SK-MEL-5 (cell line): Measurements from ENCODE around the gene SPDYE11. TPM values are rescaled to one million over a fixed set of nuclear protein-coding genes. Genes with fewer than 3 reads are reported as not detected.
"Not testable (repeated sequence)": the region's sequence is repeated elsewhere in the genome, so short reads cannot be mapped to it uniquely, and the experiment has no call there.

Source experiments
- DNase-seq: peaks from one replicate; pipeline ENCODE4 v3.0.0-alpha.2; 2016; ENCODE audit warnings: low read depth, low spot score
- in situ Hi-C: cut with HindIII; loops from 2 replicates; pipeline ENCODE4 v1.10.0; 2016; ENCODE audit warnings: low sequenced_read_pairs, high pct_unique_total_duplicates, low pct_unique_long_range_greater_than_20kb
- polyA plus RNA-seq, 2 experiments: library from polyadenylated mRNA; depleted of rRNA; stranded (reverse); fragments of >200 nt; gene quantifications; 2 replicates each; pipeline ENCODE4 v1.2.3, GENCODE V29; 2015
- small RNA-seq, 2 experiments: library from RNA; depleted of rRNA; stranded (forward); fragments of <200 nt; gene quantifications; one replicate each; pipeline ENCODE3, GENCODE V24; 2014
- total RNA-seq: library from RNA; depleted of rRNA; stranded (reverse); fragments of >200 nt; shearing (Covaris generic); gene quantifications from 2 replicates; pipeline ENCODE4 v1.2.3, GENCODE V29; 2014; rRNA removed

The SPDYE11 gene, protein sequence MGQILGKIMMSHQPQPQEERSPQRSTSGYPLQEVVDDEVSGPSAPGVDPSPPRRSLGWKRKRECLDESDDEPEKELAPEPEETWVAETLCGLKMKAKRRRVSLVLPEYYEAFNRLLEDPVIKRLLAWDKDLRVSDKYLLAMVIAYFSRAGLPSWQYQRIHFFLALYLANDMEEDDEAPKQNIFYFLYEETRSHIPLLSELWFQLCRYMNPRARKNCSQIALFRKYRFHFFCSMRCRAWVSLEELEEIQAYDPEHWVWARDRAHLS
- not detected in 2 replicates for total RNA-seq
- 0.13 TPM in 1 of 2 replicates, not detected in the other for polyA plus RNA-seq (2015; cell fraction: cytosol; rRNA removed)
- 0.57 and 0.69 TPM in 2 replicates for polyA plus RNA-seq (2015; cell fraction: nucleus; rRNA removed)

GRCh38 chr7:73057811-73058210 lies at the start of gene SPDYE11:
Gene SPDYE11, minus strand, starts transcription at chr7:73057911. Its CDS starts 1,800 bp downstream, at chr7:73056111.
- DNase-seq, in situ Hi-C loops: not testable (repeated sequence)

DNA sequence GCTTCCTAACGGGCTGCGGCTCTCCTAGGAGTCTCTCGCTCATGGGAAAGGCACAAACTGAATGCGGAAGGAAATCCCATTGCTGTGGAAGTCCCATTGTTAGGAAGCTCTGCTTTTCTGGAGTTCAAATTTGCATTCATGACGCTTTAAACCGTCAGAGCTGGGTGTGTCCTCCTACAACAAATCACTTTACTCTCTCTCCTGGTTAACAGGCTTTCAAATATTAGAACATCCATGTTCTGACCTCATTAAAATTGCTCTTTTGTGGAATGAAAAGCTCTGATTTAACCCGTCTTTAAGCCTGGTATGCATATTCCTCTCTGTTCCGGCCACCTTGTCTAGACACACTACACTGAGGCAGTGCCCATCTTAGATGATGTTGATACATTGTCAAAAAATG lies 28.2 kb upstream of the SPDYE11 start, which contains the start of gene SPDYE9:
SPDYE9 (minus strand) TSS at position 101 of the 400 bp plus-strand sequence. CDS start 1,800 bp downstream, outside the sequence.
- DNase-seq, in situ Hi-C loops: not testable (repeated sequence)

DNA sequence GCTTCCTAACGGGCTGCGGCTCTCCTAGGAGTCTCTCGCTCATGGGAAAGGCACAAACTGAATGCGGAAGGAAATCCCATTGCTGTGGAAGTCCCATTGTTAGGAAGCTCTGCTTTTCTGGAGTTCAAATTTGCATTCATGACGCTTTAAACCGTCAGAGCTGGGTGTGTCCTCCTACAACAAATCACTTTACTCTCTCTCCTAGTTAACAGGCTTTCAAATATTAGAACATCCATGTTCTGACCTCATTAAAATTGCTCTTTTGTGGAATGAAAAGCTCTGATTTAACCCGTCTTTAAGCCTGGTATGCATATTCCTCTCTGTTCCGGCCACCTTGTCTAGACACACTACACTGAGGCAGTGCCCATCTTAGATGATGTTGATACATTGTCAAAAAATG lies 28.0 kb downstream of the SPDYE11 start, which contains the start of gene SPDYE8:
SPDYE8 (minus strand) TSS at position 101 of the 400 bp plus-strand sequence. CDS start 1,800 bp downstream, outside the sequence.
- DNase-seq, in situ Hi-C loops: not testable (repeated sequence)

DNA sequence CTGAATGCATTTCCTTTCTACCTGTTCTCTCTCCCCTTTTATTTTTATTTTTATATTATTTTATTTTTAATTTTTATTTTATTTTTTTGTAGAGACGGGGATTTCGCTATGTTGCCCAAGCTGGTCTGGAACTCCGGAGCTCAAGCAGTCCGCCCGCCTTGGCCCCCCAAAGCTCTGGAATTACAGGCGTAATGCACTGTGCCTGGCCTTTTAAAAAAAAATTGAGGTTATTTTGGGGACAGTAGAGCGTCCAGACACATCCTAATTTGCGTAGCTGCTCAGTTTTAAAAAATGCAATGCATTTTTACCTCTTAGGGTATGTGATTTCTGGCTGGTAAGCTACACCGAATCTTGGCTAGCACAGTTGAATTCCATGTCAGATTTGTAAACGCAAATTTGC lies 51.2 kb downstream of the SPDYE11 start:
- DNase-seq, in situ Hi-C loops: not testable (repeated sequence)

DNA sequence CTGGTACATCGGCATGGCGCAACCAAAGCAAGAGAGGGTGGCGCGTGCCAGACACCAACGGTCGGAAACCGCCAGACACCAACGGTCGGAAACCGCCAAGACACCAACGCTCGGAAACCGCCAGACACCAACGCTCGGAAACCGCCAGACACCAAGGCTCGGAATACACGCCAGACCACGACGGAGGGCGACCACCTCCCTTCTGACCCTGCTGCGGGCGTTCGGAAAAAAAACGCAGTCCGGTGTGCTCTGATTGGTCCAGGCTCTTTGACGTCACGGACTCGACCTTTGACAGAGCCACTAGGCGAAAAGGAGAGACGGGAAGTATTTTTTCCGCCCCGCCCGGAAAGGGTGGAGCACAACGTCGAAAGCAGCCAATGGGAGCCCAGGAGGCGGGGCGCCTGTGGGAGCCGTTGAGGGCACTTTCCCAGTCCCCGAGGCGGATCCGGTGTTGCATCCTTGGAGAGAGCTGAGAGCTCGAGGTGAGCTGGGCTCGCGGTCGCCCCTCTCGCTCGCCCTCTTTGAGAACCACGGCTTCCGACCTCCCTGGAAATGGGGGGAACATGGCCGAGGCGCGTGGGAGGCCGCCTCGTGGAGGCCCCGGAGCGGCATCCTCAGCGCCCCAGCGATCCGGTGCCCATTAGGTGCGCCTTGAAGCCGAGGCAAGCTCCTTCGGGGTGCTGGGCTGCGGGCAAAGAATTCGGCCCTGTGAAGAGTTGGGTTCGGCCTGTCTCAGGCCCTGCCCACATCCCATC lies 51.8 kb downstream of the SPDYE11 start:
- in situ Hi-C loops, result not testable (repeated sequence)
- peak; percentile 97 for DNase-seq

- DNase-seq, in situ Hi-C loops: not testable (repeated sequence)
These were observed 52.4 kb downstream of the SPDYE11 start for GRCh38 chr7:73005356-73005692.

GRCh38 chr7:72997887-72998468 lies 59.7 kb downstream of the SPDYE11 start:
- DNase-seq, in situ Hi-C loops: not testable (repeated sequence)

Small RNA genes lying within 50 kb of the gene (small RNA-seq; reads per million reads assigned to genes)
- 0 reads per million in 2 experiments for gene RF00019

Other genes with a start within 250 kb of the SPDYE11 start
- 0.61 and 1.6 TPM in 2 replicates for gene TYW1B, start 229.7 kb downstream of the SPDYE11 start, total RNA-seq
- 9.2 and 12.8 TPM in 2 replicates for gene POM121, start 132.8 kb downstream of the SPDYE11 start, total RNA-seq
- gene TRIM74, start 88.4 kb downstream of the SPDYE11 start, total RNA-seq, result not detected in 2 replicates
- not detected in 2 replicates for gene SPDYE8, start 28.1 kb downstream of the SPDYE11 start, total RNA-seq
- gene SPDYE9, start 28.1 kb upstream of the SPDYE11 start, total RNA-seq, result not detected in 2 replicates